ENCODE results near the gene RLN2. TPM values are rescaled to one million over a fixed set of nuclear protein-coding genes. Genes with fewer than 3 reads are reported as not detected.
"Not testable (repeated sequence)": the region's sequence is repeated elsewhere in the genome, so short reads cannot be mapped to it uniquely, and the experiment has no call there.

Gene RLN2, protein sequence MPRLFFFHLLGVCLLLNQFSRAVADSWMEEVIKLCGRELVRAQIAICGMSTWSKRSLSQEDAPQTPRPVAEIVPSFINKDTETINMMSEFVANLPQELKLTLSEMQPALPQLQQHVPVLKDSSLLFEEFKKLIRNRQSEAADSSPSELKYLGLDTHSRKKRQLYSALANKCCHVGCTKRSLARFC
- 1.6 and 2.5 TPM in 2 replicates for polyA plus RNA-seq (2014; cell fraction: cytosol; rRNA removed)
- polyA plus RNA-seq (2014; cell fraction: nucleus; rRNA removed) = 1.3 and 2.7 TPM in 2 replicates

DNA sequence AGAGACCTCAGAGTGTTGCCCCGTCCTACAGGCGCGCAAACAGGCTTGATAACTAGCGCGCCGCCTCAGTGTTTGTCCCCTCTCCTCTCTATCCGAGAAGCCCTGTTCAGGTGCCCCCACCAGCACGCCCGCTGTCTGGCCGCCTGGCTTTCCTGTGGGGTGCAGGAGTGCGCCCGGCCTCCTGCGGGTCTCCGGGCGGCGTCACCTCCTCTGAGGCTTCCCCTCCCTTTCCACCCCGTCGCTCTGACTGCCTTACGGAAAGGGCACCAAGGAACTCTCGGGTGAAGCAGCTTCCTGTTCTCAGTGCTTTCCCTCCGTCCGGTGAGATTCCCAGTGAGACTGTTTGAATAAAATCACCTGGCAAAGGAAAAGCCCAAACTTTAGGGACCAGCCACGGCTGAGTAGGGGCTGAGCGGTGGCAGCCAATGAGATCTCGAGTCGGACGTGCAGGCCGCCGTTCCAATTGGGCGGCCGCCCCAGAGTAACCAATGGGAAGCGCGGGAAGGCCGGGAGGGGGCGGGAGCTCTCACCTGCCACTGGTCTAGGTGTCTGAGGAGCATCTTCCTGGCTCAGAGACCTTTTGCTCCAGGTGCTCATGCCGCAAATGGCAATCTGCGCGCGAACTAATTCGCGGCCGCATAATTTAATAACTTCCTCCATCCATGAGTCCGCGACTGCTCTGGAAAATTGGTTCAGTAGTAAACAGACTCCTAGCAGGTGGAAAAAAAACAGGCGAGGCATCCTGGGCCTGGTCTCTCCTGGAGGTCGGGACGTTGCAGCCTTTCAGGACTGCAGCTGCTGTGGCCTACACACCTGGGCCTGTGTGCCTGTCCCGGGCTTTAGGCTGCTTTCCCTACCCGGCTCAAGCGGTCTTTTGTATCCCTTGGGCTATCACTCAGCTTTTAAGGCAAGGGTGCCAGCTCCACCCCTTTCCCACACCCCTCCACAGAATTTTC is at the start of gene RLN2:
TSS of gene RLN2 (minus strand) at position 877 of the 956 bp plus-strand sequence. CDS start at position 741, 136 bp downstream.
- DNase-seq (ENCODE audit: low spot score) = peak; percentile 11

DNA sequence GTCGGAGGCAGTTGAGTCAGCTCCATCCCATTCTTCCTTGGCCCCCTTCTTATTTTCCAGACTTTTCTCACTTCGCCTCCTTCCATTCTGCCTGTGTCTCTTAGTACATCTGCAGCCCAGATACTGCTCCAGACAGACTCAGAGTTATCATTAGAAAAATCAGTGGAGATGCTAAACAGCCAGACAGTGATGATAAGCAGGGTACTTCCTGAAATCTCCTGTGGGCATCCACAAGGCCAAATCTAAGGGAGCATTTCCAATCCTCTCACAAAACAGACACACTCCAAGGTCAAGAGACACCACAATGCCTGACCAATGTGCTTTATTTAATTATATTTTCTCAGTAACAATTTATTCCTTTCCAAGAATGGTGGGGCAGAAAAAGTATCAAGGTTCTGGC is 49.7 kb upstream of the RLN2 start:
- peak; percentile 85 for DNase-seq (ENCODE audit: low spot score)

DNA sequence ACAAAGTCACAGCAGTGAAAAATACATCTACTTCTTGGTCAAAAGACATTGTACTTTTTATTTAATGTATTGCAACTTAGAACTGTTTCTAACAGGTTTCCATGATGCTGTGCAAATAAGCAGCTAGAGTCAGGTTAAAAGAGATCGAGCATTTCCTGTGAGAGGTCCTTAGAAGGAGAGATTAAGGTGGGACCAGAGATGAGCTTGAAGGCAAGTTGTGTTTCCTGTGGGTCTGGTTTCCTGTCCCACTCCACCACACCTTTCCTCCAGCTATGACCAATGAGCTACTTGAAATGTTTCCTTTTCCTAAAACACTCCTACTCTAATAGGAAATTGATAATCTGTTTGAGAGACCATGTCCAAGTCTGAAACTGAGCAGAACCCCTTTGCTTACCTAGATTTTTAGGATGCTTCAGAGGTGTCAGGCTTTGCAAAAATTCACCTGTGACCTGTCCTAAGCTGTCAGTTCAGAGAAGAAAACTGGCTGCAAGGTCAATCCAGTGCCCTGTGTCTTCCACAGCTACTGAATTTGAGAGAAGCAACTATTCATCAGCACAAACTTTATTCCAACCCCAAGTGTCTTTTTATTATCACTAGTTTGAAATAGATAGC is 48.2 kb upstream of the RLN2 start:
- DNase-seq (ENCODE audit: low spot score) = no peak

DNA sequence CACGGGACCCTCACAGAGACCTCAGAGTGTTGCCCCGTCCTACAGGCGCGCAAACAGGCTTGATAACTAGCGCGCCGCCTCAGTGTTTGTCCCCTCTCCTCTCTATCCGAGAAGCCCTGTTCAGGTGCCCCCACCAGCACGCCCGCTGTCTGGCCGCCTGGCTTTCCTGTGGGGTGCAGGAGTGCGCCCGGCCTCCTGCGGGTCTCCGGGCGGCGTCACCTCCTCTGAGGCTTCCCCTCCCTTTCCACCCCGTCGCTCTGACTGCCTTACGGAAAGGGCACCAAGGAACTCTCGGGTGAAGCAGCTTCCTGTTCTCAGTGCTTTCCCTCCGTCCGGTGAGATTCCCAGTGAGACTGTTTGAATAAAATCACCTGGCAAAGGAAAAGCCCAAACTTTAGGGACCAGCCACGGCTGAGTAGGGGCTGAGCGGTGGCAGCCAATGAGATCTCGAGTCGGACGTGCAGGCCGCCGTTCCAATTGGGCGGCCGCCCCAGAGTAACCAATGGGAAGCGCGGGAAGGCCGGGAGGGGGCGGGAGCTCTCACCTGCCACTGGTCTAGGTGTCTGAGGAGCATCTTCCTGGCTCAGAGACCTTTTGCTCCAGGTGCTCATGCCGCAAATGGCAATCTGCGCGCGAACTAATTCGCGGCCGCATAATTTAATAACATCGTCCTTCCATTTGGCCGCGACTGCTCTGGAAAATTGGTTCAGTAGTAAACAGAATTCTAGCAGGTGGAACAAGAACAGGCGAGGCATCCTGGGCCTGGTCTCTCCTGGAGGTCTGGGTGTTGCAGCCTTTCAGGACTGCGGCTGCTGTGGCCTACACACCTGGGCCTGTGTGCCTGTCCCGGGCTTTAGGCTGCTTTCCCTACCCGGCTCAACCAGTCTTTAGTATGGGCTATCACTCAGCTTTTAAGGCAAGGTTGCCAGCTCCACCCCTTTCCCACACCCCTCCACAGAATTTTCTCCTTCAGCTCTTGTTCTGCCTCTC is 34.8 kb upstream of the RLN2 start, which contains the start of gene RLN1:
TSS of gene RLN1 (minus strand) at position 885 of the 990 bp plus-strand sequence. CDS start at position 755, 130 bp downstream.
- peak; percentile 6 for DNase-seq (ENCODE audit: low spot score)

DNA sequence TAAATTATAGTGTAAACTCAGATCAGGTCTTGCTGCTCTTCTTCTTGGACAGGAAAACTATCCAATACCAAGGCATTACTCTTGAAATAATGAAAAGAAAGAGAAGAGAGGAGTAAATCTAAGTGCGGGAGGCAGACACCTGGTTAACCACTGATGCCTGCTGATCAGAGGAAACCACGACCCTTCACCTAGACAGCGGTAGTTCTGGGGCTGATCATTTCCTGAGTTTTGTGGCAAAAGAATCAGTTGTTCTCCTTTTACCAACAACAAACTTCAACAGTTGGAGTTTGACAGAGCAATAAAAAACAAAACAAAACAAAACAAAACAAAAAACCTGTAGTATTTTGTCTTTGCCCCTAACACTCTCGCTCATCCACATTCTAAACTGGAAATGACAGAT is 32.2 kb upstream of the RLN2 start:
- no peak for DNase-seq (ENCODE audit: low spot score)

DNA sequence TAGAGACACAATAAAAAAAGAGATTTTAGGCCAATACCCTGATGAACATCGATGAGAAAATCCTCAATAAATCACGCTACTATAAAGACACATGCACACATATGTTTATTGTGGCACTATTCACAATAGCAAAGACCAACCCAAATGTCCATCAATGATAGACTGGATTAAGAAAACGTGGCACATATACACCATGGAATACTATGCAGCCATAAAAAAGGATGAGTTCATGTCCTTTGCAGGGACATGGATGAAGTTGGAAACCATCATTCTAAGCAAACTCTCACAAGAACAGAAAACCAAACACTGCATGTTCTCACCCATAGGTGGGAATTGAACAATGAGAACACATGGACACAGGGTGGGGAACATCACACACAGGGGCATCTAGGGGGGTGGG is 26.8 kb upstream of the RLN2 start:
- DNase-seq (ENCODE audit: low spot score) = not testable (repeated sequence)

DNA sequence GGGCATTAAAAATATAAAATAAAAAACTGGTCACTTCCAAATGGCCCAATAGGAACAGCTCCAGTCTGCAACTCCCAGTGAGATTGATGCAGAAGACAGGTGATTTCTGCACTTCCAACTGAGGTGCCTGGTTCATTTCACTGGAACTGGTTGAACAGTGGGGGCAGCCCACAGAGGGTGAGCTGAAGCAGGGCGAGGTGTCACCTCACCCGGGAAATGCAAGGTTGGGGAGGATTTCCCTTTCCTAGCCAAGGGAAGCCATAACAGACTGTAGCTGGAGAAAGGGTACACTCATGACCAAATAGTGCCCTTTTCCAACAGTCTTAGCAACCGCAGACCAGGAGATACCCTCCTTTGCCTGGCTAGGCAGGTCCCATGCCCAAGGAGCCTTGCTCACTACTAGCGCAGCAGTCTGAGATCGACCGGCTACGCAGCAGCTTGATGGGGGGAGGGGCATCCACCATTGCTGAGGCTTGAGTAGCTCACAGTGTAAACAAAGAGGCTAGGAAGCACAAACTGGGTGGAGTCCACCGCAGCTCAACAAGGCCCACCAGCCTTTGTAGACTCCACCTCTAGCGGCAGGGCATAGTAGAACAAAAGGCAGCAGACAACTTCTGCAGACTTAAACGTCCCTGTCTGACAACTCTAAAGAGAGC is 22.5 kb upstream of the RLN2 start:
- peak; percentile 2 for DNase-seq (ENCODE audit: low spot score)

DNA sequence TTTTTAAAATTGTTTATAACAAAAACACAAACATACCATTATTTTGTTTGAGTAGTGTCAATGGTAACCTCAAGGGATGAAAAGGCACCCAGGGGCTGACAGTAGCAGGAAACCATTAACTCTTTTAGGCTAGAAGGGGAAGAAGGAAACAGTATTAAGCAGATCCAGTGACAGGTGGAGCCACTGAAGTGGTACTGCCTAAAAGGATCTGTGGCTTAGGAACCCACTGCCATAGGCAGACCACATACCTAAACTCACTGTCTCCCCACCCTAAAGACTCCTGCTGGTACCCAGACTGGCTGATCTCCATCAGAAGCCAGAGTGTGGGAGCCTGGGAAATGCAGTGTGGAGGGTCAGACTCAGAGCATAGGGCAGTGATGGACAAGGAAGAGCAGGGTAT is 21.7 kb upstream of the RLN2 start:
- no peak for DNase-seq (ENCODE audit: low spot score)

DNA sequence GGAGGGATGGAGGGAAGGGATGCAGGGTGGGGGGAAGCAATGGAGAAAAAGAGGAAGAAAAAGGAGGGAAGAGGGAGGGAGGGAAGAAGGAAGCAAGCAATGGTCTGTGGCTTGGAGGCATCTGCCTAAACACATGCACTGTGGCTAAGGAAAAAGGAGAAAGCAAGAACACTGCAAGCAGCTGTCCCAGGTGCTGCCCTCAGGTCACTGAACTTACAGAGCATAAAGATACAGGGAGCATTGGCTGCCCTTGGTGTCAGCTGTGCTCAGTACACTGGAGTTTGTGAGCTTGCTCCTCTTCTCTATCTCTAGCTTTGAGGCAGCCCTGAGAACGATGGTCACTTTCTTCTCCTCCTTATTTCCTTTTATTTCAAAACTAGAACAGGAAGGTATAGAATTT is 17.1 kb upstream of the RLN2 start:
- not testable (repeated sequence) for DNase-seq (ENCODE audit: low spot score)

DNA sequence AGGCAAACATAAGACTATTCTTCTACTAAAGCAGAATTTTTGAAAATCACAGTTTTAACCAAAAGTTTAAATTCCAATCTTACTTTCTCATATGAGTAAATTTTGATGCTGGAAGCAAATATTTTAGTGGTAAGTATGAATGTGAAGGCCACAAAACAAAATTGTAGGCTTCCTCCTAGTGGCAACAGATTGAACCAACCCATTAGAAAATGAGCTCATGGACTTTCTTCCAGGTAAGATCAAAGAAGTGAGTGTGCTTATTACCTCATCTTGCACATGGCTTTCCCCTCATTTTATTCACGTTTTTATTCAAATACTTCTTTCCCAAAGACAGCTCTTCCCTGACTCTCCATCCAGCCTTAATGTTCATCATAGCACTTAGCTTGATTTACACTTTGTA is 16.5 kb upstream of the RLN2 start:
- DNase-seq (ENCODE audit: low spot score) = no peak

DNA sequence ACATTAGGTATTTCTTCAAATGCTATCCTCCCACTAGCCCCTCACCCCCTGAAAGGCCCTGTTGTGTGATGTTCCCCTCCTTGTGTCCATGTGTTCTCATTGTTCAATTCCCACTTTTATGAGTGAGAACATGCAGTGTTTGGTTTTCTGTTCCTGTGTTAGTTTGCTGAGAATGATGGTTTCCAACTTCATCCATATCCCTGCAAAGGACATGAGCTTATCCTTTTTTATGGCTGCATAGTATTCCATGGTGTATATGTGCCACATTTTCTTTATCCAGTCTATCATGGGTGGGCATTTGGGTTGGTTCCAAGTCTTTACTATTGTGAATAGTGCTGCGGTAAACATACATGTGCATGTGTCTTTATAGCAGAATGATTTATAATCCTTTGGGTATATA is 11.9 kb upstream of the RLN2 start:
- not testable (repeated sequence) for DNase-seq (ENCODE audit: low spot score)

DNA sequence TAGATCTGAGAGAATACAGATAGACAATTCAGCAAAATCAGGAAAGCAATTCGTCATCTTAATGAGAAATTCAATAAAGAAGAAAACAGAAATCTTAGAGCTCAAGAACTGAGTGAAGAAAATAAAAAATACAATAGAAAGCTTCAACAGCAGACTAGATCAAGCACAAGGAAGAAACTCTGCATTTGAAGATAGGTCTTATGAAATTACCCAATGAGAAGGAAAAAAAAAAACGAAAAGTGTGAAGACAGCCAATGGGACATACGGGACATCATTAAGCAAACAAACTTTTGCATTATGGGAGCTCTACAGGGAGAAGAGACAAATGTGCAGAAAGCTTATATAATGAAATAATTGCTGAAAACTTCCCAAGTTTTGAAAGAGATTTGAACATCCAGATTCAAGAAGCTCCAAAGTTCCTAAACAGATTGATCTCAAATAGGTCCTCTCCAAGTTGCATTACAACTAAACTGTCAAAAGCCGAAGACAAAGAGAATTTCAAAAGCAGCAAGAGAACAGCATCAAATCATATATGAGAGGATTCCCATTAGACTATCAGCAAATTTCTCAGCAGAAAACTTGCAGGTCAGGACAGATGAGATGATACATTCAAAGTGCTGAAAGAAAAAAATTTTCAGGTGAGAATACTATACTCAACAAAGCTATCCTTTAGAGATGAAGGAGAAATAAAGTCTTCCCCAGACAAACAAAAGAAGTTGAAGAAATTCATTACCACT is 10.8 kb upstream of the RLN2 start:
- DNase-seq (ENCODE audit: low spot score) = no peak

DNA sequence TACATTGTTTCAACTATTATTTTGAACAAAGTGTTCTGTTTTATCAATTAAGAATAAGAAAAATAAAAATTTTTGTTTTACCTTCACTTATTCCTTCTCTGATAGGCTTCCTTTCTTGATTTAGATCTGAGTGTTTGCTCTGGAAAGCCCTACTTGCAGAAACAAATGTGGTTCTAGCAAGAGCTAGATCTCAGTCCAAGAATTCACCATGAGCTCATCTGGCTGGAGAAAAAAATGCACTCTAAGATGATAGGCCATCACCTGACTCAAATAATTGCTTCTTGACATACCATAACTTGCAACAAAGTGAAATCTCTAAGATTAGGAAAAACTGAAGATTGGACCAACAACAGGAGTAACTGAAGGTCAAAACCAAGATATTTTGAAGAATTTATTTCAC is 6.3 kb upstream of the RLN2 start:
- no peak for DNase-seq (ENCODE audit: low spot score)

DNA sequence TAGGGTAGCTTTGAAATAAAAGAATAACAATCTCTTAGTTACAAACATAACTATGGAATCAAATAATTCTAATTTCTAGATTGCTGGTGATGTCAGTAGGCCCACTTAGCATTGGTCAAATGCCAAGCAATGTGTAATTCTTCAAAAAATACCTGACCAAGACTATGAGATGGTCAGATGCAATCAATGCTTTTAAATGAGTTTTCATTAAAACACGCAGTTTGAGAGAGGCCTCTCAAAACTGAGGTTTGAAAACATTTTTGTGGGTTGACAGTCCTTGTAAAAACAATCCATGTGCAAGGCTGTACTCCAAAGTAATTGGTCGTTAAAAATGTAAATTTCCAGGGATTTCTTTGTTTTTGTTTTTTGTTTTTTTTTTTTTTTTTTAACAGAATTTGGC is 1.2 kb upstream of the RLN2 start:
- DNase-seq (ENCODE audit: low spot score) = no peak

DNA sequence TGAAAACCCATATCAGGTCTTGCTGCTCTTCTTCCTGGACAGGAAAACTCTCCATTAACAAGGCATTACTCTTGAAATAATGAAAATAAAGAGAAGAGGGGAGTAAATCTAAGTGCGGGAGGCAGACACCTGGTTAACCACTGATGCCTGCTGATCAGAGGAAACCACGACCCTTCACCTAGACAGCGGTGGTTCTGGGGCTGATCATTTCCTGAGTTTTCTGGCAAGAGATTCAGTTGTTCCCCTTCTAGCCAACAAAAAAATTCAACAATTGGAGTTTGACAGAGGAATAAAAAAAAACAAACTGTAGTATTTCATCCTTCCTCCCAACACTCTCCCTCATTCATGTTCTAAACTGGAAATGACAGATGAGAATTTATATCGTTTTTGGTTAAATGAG is 3.0 kb downstream of the RLN2 start:
- no peak for DNase-seq (ENCODE audit: low spot score)

DNA sequence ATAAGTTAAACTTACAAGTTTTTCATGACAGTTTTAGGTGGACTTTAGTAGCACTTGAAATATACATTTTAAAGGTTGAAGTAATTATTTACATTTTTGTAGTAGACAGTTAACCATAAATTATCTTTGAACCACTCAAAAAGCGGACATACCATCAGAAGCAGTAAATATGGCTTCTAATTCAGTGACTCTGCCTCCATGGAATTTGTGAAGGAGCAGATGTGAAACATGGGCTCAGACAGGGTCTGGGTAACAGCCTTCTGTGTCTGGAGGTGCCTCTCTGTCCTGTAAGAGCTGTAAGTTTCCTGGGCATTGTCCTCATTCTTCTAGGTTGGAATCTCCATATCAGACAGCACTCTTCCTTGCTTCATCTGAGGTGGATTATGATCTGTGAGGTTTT is 12.4 kb downstream of the RLN2 start:
- DNase-seq (ENCODE audit: low spot score) = no peak

DNA sequence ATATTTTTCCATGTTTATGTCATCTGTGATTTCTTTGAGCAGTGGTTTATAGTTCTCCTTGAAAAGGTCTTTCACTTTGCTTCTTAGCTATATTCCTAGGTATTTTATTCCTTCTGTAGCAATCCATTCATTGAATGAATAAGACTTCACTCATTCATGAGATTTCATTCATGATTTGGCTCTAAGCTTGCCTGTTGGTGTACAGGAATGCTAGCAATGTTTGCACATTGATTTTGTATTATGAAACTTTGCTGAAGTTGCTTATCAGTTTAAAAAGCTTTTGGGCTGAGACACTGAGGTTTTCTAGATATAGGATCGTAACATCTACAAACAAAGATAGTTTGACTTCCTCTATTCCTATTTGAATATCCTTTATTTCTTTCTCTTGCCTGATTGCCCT is 15.9 kb downstream of the RLN2 start:
- no peak for DNase-seq (ENCODE audit: low spot score)

DNA sequence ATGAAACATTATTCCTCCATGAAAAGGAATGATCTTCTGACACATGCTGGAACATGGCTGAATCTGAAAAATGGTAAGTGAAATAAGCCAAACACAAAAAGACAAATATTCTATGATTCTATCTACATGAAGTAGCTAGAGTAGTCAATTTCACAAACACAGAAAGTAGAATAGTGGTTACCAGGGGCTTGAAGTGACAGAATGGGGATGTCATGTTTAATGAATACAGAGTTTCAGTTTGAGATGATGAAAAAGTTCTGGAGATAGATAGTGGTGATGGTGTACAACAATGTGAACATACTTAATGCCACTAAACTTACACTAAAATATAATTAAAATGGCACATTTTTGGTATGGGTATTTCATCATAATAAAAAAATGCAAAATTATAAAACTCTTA is 18.3 kb downstream of the RLN2 start:
- no peak for DNase-seq (ENCODE audit: low spot score)

DNA sequence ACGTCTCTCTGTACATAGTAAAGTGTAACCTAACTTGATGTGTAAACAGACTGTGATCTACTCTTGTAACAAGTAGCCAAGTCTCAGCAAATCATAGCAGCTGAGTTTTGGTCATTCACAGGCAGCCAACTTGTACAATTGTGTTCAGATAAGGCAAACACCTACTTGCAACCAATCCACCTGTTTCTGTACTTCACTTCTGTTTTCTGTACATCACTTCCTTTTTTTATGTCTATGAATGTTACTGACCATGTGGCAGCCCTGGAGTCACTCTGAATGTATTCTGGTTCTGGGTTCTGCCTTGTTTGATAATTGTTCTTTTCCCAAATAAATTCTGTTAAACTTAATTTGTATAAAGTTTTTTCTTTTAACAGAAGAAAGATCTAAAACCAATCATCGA is 26.0 kb downstream of the RLN2 start:
- DNase-seq (ENCODE audit: low spot score) = no peak

DNA sequence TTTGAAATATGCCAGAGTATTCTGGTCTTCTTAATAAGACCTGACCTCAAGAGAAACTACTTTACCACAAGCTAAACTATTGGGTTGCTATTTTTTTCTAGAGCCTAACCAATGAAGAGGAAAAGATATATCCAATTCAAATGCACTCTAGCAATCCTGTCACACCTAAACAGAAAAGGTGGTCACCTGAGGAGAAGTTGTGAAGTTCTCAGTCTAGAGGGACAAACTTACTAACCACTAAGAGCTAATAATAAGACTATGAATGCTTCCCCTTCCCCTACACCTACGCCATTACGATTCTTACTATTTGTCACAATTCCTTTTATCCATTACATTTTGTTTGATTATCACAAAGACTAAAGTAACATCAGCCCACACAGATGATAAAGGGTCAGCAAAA is 29.7 kb downstream of the RLN2 start:
- no peak for DNase-seq (ENCODE audit: low spot score)

Measured in SK-N-DZ (cell line).